ENCODE data around the gene PRAF2.

PRAF2 gene

DNA sequence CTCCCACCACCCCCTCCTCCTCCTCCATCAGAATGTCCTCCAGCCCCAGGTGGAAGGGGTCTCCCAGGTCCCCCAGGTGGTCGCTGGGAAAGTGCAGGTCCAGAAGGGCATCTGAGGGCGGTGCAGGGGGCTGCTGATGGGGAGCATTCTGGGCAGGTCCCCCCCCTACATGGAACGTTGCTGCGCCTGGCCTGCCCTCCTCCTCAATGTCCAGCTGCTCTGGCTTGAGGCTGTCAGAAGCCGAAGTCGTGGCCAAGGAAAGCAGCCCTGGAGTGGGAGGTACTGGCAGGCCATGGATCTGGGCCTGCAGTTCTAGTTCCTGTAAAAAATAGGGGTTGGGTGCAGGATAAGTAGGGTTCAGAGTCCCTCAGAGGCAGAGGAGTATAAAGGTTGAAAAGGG lies 43.5 kb downstream of the PRAF2 start:
- H4K20me1 ChIP-seq (ENCODE audit: insufficient read depth, low read length) = no peaks in the 10 kb centered on the region
- no peaks in the 10 kb centered on the region for H3K79me2 ChIP-seq (ENCODE audit: insufficient read depth, low read length)
- H3K27me3 ChIP-seq (ENCODE audit: insufficient read depth, low read length, poor library complexity) = no peaks in the 10 kb centered on the region
- no peak overlapping the region for H2AFZ ChIP-seq (ENCODE audit: low read depth, low read length)
- H3K27ac ChIP-seq (ENCODE audit: low read length) = no peak overlapping the region
- H3K4me3 ChIP-seq (ENCODE audit: low read depth in 1 of 2, low read length in 2 of 2) = no peak overlapping the region
- no peaks in the 10 kb centered on the region for H3K9me3 ChIP-seq (ENCODE audit: insufficient read depth, low read length, severe bottlenecking)
- no peak overlapping the region for H3K4me2 ChIP-seq (ENCODE audit: insufficient read depth, low read length)
- ATAC-seq (ENCODE audit: insufficient read depth, low read depth) = no peak
- TF ChIP-seq, protein P1, sequence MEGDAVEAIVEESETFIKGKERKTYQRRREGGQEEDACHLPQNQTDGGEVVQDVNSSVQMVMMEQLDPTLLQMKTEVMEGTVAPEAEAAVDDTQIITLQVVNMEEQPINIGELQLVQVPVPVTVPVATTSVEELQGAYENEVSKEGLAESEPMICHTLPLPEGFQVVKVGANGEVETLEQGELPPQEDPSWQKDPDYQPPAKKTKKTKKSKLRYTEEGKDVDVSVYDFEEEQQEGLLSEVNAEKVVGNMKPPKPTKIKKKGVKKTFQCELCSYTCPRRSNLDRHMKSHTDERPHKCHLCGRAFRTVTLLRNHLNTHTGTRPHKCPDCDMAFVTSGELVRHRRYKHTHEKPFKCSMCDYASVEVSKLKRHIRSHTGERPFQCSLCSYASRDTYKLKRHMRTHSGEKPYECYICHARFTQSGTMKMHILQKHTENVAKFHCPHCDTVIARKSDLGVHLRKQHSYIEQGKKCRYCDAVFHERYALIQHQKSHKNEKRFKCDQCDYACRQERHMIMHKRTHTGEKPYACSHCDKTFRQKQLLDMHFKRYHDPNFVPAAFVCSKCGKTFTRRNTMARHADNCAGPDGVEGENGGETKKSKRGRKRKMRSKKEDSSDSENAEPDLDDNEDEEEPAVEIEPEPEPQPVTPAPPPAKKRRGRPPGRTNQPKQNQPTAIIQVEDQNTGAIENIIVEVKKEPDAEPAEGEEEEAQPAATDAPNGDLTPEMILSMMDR (IDR thresholded peaks at IDR 0.05; ENCODE audit: borderline replicate concordance, extremely low read depth, low read length, poor library complexity, severe bottlenecking) = no peak
- no peak for TF ChIP-seq EZH2 (IDR thresholded peaks at IDR 0.05; ENCODE audit: borderline replicate concordance, low read depth, low read length, severe bottlenecking)
- no peaks in the 10 kb centered on the region for H3K4me1 ChIP-seq (ENCODE audit: insufficient read depth, low read length)
- peaks cover 21% of the 10 kb centered on the region for H3K36me3 ChIP-seq (ENCODE audit: insufficient read depth, low read length)
- H3K9ac ChIP-seq (ENCODE audit: low read depth, low read length) = no peak overlapping the region
- DNase-seq = no peak

GRCh38 chrX:49029876-49030275 lies 43.9 kb downstream of the PRAF2 start:
- Histone ChIP-seq H3K9ac (ENCODE audit: low read depth, low read length) (no peak overlapping the region), H2AFZ (ENCODE audit: low read depth, low read length) (no peak overlapping the region), H3K4me1 (ENCODE audit: insufficient read depth, low read length) (no peaks in the 10 kb centered on the region), H3K27ac (ENCODE audit: low read length) (no peak overlapping the region), H3K9me3 (ENCODE audit: insufficient read depth, low read length, severe bottlenecking) (no peaks in the 10 kb centered on the region), H4K20me1 (ENCODE audit: insufficient read depth, low read length) (no peaks in the 10 kb centered on the region), H3K36me3 (ENCODE audit: insufficient read depth, low read length) (peaks cover 21% of the 10 kb centered on the region), H3K4me2 (ENCODE audit: insufficient read depth, low read length) (no peak overlapping the region), H3K79me2 (ENCODE audit: insufficient read depth, low read length) (no peaks in the 10 kb centered on the region), H3K27me3 (ENCODE audit: insufficient read depth, low read length, poor library complexity) (no peaks in the 10 kb centered on the region), H3K4me3 (ENCODE audit: low read depth in 1 of 2, low read length in 2 of 2) (no peak overlapping the region)
- TF ChIP-seq EZH2 (IDR thresholded peaks at IDR 0.05; ENCODE audit: borderline replicate concordance, low read depth, low read length, severe bottlenecking) = no peak
- TF ChIP-seq, protein P1 (IDR thresholded peaks at IDR 0.05; ENCODE audit: borderline replicate concordance, extremely low read depth, low read length, poor library complexity, severe bottlenecking) = no peak
- DNase-seq (no peak), ATAC-seq (ENCODE audit: insufficient read depth, low read depth) (no peak)
